Globus pallidus (tissue), 1 donor: ENCODE measurements around the gene SLC22A9.
A peak's percentile ranks its signal among the peaks of the same experiment; 100 is the strongest.
"Not testable (repeated sequence)": the region's sequence is repeated elsewhere in the genome, so short reads cannot be mapped to it uniquely, and the experiment has no call there.

Experiments used
- DNase-seq: peaks from one replicate; pipeline ENCODE4 v3.0.0-alpha.2; 2015; ENCODE audit warnings: low spot score

The SLC22A9 gene

DNA sequence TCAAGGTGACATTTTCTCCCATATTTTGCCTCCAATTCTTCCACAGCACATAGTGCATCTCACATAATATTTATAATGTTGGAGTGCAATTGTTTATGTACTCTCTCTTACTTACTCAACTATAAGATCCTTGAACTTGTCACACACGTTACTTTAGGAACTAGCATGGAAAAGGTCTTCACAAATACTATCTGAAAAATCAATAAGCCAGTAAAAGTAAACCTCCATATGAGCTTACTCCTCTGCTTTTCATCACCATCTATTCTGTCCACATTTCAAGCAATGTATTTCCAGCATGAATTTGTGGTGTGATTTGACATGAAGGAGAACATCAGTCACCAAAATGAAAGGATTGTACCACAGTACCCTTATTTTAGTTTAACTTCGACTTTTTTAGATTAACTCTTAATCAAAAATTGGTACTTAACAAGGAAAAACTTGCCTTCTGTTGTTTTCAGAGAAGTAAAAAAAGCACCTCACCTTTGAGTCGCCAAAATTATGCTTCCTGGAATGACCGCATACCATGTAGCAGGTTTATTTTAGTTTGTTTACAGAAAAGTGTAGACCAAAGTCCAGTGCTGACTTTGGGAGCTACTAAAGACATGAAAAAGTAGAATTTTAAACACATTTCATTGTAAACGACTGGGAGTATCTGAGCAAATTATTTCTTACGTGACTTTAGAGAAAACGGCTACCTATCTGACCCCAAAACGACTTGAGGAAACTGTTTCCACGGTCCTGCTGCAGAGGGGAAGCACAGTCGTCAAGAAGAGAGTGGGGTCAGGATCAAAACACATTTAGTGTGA, at the start of gene SLC22A9:
Gene SLC22A9, plus strand, starts transcription at position 621 of the 806 bp plus-strand sequence. CDS start 272 bp downstream, outside the sequence.
- DNase-seq = no peak

DNA sequence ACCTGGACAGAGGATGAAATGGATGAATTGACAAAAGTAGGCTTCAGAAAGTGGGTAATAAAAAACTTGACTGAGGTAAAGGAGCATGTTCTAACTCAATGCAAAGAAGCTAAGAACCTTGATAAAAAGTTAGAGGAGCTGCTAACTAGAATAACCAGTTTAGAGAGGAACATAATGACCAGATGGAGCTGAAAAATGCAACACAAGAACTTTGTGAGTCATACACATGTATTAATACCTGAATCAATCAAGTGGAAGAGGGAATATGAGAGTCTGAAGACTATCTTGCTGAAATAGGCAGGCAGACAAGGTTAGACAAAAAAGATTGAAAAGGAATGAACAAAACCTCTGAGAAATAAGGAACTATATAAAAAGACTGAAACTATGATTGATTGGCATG, 47.9 kb upstream of the SLC22A9 start:
- DNase-seq = no peak

GRCh38 chr11:63335089-63335488, 34.5 kb upstream of the SLC22A9 start:
- not testable (repeated sequence) for DNase-seq

DNA sequence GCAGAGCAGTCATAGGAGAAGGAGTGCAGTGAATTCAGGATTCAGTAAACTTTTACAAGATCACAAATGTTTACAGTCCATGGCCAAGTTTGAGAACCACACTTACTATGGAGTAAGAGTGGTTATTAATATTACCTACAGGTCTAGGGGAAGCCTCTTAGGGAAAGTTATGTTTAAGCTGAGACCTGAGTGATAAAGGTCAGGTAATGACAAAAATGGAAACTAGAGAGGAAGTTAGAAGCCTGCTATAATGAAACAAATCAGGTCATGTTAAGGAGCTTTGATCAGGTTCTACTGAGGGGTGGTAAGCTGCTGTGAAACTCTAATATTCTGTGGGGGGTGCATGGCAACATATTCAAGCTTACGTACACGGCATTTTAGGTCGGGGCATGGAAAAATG, 32.5 kb upstream of the SLC22A9 start:
- no peak for DNase-seq

GRCh38 chr11:63343130-63343529, 26.5 kb upstream of the SLC22A9 start:
- no peak for DNase-seq

DNA sequence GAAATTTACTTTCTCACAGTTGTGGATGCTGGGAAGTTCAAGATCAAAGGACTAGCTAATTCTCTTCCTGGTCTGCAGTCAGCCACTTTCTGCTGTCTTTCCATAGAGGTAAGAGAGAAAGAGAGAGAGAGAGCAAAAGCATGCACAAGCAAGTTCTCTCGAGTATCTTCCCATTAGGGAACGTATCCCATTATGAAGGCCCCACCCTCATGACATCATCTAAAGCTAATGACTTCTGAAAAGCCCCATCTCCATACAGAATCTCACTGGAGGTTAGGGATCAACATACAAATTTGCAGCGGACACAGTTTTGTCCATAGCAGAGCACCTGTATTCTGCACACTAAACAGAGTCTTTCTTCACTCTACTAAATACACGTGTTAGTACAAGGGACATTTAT, 17.4 kb upstream of the SLC22A9 start:
- DNase-seq = no peak

GRCh38 chr11:63362196-63362793, 7.3 kb upstream of the SLC22A9 start:
- no peak for DNase-seq

DNA sequence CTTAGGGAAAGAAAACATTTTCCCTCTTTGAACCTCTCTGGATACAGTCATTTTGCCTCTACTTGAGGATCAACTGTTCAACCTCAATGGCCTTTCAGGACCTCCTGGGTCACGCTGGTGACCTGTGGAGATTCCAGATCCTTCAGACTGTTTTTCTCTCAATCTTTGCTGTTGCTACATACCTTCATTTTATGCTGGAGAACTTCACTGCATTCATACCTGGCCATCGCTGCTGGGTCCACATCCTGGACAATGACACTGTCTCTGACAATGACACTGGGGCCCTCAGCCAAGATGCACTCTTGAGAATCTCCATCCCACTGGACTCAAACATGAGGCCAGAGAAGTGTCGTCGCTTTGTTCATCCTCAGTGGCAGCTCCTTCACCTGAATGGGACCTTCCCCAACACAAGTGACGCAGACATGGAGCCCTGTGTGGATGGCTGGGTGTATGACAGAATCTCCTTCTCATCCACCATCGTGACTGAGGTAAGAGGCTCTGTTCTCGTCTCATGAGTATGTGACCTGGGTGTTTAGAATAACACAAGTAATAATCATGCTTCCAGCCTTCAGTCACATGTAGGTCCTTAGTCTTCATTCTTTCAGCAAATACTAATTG, 495 bp downstream of the SLC22A9 start:
- DNase-seq = no peak

- no peak for DNase-seq
These were observed 1.8 kb downstream of the SLC22A9 start for GRCh38 chr11:63371396-63371795.

DNA sequence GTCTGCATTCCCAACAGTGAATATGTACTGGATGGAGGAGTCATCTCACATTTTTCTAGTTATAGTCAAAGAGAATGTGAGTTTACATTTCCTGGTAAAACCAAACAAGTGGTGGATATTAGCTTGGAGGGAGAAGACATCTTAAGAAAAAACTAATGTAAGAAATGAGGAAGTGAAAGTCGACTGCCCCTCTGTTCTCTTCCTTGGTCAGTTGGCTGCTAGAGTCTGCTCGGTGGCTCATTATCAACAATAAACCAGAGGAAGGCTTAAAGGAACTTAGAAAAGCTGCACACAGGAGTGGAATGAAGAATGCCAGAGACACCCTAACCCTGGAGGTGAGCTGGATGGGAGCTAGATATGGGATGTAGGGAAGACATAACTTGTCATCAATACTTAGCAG, 5.8 kb downstream of the SLC22A9 start:
- peak; percentile 18 for DNase-seq

GRCh38 chr11:63380130-63380529, 10.5 kb downstream of the SLC22A9 start:
- no peak for DNase-seq

- no peak for DNase-seq
These were observed 26.1 kb downstream of the SLC22A9 start for GRCh38 chr11:63395697-63396096.

- DNase-seq = no peak
These were observed 34.8 kb downstream of the SLC22A9 start for GRCh38 chr11:63404161-63404935.

GRCh38 chr11:63405114-63405513, 35.5 kb downstream of the SLC22A9 start:
- no peak for DNase-seq

DNA sequence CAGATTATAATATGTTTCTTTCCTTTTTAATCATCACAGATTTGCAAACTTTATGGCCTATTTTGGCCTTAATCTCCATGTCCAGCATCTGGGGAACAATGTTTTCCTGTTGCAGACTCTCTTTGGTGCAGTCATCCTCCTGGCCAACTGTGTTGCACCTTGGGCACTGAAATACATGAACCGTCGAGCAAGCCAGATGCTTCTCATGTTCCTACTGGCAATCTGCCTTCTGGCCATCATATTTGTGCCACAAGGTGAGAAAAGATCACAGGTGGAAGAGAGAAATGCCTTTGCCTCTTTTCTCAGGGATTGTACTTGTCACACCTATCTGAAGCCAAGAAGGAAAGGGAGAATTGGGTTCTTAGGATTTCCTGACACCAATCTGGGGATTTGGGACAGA, 36.9 kb downstream of the SLC22A9 start:
- no peak for DNase-seq

GRCh38 chr11:63417174-63417852, 47.7 kb downstream of the SLC22A9 start:
- no peak for DNase-seq

GRCh38 chr11:63427971-63428508, 58.5 kb downstream of the SLC22A9 start:
- DNase-seq = no peak

- DNase-seq = not testable (repeated sequence)
These were observed 61.1 kb downstream of the SLC22A9 start for GRCh38 chr11:63430731-63431130.

DNA sequence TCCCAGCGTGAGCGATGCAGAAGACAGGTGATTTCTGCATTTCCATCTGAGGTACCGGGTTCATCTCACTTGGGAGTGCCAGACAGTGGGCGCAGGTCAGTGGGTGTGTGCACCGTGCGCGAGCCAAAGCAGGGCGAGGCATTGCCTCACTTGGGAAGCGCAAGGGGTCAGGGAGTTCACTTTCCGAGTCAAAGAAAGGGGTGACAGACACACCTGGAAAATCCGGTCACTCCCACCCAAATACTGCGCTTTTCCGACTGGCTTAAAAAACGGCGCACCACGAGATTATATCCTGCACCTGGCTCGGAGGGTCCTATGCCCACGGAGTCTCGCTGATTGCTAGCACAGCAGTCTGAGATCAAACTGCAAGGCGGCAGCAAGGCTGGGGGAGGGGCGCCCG, 65.8 kb downstream of the SLC22A9 start:
- not testable (repeated sequence) for DNase-seq

- DNase-seq = not testable (repeated sequence)
These were observed 66.2 kb downstream of the SLC22A9 start for GRCh38 chr11:63435831-63436230.

DNA sequence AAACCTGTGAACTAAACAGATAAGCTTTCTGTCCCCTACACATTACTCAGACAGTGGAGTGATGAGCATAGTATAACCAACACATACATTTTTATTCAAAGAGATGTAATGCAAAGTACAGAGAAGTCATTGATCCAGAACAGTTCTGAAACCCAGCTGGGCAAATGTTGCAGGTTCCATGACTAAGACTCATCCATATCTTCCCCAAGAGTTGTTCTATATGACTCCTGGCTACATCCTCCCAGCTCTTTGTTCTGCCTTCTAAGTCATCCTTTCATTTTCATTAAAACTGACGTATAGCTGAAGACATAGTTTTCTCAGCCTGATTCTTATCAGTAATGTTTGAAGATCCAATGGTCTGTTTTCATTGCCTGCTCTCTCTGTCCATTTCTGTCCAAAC, 74.1 kb downstream of the SLC22A9 start:
- no peak for DNase-seq

GRCh38 chr11:63444160-63444559, 74.6 kb downstream of the SLC22A9 start:
- DNase-seq = no peak
